ENCODE measurements around the gene FASTKD2. TPM values are rescaled to one million over a fixed set of nuclear protein-coding genes. Genes with fewer than 3 reads are reported as not detected.

The FASTKD2 gene
- total and polyA plus RNA-seq, 2 donors (not counting 3 experiments of a cell fraction or from before 2014, with no cell fraction given) = 20.6 to 22.6 TPM

- Histone ChIP-seq H3K9ac (replicated peaks; ENCODE audit: extremely low read depth, insufficient read depth, low read length) (no peak overlapping the region), H3K4me2 (ENCODE audit: insufficient read depth, low read length) (no peak overlapping the region), H2AFZ (ENCODE audit: low read depth, low read length) (no peak overlapping the region), H3K9me3 (replicated peaks; ENCODE audit: control insufficient read depth, insufficient read depth, low read length) (no peaks in the 10 kb centered on the region), H4K20me1 (replicated peaks; ENCODE audit: control insufficient read depth, extremely low read depth, insufficient read depth, low read length) (no peaks in the 10 kb centered on the region), H3K9me1 (replicated peaks; ENCODE audit: control insufficient read depth, extremely low read depth, insufficient read depth, low read length) (no peaks in the 10 kb centered on the region), H3K79me2 (ENCODE audit: control insufficient read depth, insufficient read depth, low read length) (no peaks in the 10 kb centered on the region), H3K4me3 (replicated peaks in 1 of 3; ENCODE audit: insufficient read depth in 1 of 3, low read depth in 1 of 3, low read length in 3 of 3) (no peak overlapping the region), H3K4me1 (ENCODE audit: control insufficient read depth, extremely low read depth, insufficient read depth, low read length) (no peaks in the 10 kb centered on the region), H3K36me3 (ENCODE audit: control insufficient read depth in 2 of 2, extremely low read depth in 1 of 2, insufficient read depth in 2 of 2, low read length in 2 of 2) (no peaks in the 10 kb centered on the region), H3K27ac (ENCODE audit: insufficient read depth, low read depth, low read length) (no peak overlapping the region), H3K27me3 (ENCODE audit: control insufficient read depth in 2 of 2, insufficient read depth in 2 of 2, low read length in 2 of 2) (peaks cover 0 to 8% of the 10 kb centered on the region in 2 experiments)
- intact Hi-C loops (cut with micrococcal nuclease) = no loop called here
- dilution Hi-C loops (cut with MboI; ENCODE audit: extremely low pct_ligation_motif_present, low sequenced_read_pairs) = no loop called here
- ChIA-PET POLR2A (no interaction called here), CTCF (no interaction called here)
- BruUV-seq (replicated peaks) = no TSS peak
- TF ChIP-seq MYC (IDR thresholded peaks at IDR 0.05; ENCODE audit: low read depth, low read length) (no peak), JUN (IDR thresholded peaks at IDR 0.05; ENCODE audit: borderline replicate concordance, insufficient read depth, insufficient read length, low read depth) (no peak), MAX (IDR thresholded peaks at IDR 0.05; ENCODE audit: insufficient read depth, insufficient read length) (no peak), POLR2AphosphoS5 (IDR thresholded peaks at IDR 0.05; ENCODE audit: insufficient read depth, low read depth, low read length) (no peak), FOS (IDR thresholded peaks at IDR 0.05; ENCODE audit: borderline replicate concordance, insufficient read depth, low read length) (no peak), CTCF (IDR thresholded peaks at IDR 0.05; ENCODE audit: extremely low read depth in 1 of 2, insufficient read depth in 1 of 2, low read depth in 1 of 2, low read length in 2 of 2) (no peak), POLR2A (IDR thresholded peaks at IDR 0.05; ENCODE audit: low read depth, low read length) (no peak), EZH2 (IDR thresholded peaks at IDR 0.05; ENCODE audit: borderline replicate concordance, low read depth, low read length, severe bottlenecking) (no peak), GATA2 (IDR thresholded peaks at IDR 0.05; ENCODE audit: insufficient read depth, insufficient read length, low read depth, low read length) (no peak)
- no peak for DNase-seq (ENCODE audit: low read depth, low spot score)
- FAIRE-seq = no peak
Observed at GRCh38 chr2:206721256-206721920, 44.0 kb upstream of the FASTKD2 start.

All from endothelial cell of umbilical vein (primary cell).